PFSK-1 (cell line): ENCODE results near the gene TRHDE.

Source experiments
- FOXP2 ChIP-seq: optimal IDR thresholded peaks from 2 replicates; pipeline ENCODE3; 2011; ENCODE audit warnings: borderline replicate concordance, control low read depth, inconsistent platforms; ENCODE audit not compliant: insufficient read depth; ENCODE audit errors: extremely low read length, extremely low read depth
- POLR2AphosphoS5 ChIP-seq: IDR thresholded peaks from 2 replicates; pipeline ENCODE4 v1.6.1; 2012; ENCODE audit warnings: low read depth, mild to moderate bottlenecking, control low read depth, low read length, moderate library complexity
- REST ChIP-seq, 2 experiments: IDR thresholded peaks; 2 replicates each; pipeline versions ENCODE4 v1.6.1 to v1.8.0; 2011 to 2012; ENCODE audit warnings: low read depth in 2 of 2, low read length in 2 of 2, control low read depth in 1 of 2, inconsistent platforms in 1 of 2, mild to moderate bottlenecking in 1 of 2, moderate library complexity in 1 of 2; ENCODE audit not compliant: insufficient read depth in 1 of 2
- SIN3A ChIP-seq: IDR thresholded peaks from 2 replicates; pipeline ENCODE4 v1.6.1; 2012; ENCODE audit warnings: mild to moderate bottlenecking, low read length, moderate library complexity, borderline replicate concordance; ENCODE audit not compliant: insufficient read depth
- TAF1 ChIP-seq: IDR thresholded peaks from 2 replicates; pipeline ENCODE4 v1.6.1; 2012; ENCODE audit warnings: low read length, control low read depth, borderline replicate concordance; ENCODE audit not compliant: insufficient read depth

Gene TRHDE

DNA sequence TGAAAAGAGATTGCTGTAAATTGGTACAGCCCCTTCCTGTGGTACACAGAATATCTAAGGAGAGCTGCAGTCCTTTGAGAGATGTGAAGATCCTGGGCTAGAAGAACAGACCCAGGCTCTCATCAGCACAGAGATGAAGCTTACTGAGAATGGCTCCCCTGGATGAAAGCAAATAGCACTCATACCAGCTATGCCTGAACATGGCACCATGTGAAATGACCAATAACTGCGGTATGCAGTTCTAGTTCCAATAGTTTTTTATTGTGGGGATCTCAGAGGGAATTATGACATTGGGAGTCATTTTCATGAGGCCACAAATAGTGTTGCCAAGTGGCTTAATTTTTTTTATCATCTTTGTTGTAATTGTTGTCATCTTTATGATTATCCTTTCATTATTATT lies 15.4 kb upstream of the TRHDE start:
- TF ChIP-seq TAF1, result no peak

- TF ChIP-seq SIN3A (no peak), POLR2AphosphoS5 (no peak), TAF1 (no peak), FOXP2 (no peak), REST (IDR thresholded peaks at IDR 0.05; ENCODE audit: insufficient read depth in 1 of 2, low read depth in 2 of 2, low read length in 2 of 2) (no peak)
Observed at GRCh38 chr12:72261885-72262284, 10.3 kb upstream of the TRHDE start.

DNA sequence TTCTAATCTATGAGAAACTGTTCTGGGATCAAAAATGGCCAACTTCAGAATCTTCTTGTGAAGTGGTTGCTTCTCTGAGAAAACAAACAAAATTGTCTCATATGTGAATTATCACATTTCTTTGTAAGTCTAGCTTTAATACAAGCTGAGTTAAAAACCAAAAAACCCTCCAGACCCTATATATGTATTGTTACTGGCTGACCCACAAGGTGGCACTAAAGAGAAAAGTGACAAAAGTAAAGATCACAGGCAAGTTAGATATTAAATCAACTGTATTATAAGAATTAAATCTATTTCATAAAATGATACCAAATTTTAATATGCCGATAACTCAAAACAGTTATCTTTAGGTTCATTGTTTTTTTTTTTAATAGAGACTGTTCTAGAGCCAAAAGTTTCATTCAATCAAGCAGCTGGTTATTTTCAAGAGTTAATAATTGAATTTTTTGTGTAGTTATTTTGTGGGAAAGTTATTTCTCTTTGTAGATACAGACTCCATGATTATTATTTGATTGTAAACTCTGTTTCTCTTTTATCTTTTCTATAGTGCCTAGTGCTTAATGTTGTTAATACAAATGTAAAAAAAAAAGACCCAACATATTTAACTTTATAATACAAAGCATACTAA lies 7.5 kb upstream of the TRHDE start:
- TF ChIP-seq REST (IDR thresholded peaks at IDR 0.05; ENCODE audit: insufficient read depth in 1 of 2, low read depth in 2 of 2, low read length in 2 of 2), result no peak
- TF ChIP-seq TAF1, result no peak
- no peak for TF ChIP-seq SIN3A

DNA sequence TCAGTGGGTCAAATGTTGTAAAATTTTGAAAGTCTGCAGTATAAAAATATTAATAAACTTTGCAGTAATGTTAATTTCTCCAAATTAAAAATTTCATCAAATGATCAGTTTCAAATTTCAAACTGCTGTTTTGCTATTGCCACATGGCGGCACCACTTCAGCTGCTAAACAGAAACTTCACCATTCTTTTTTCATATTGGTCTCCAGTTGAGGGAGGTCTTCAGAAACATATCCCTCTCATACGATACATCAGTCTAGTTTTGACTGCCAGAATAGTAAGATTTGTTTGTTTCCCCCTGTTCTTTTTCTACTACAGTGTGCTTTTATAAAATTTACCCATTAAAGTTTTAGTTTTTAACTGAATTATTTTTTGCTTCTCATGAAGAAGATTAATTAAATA lies 4.2 kb upstream of the TRHDE start:
- TF ChIP-seq POLR2AphosphoS5 (no peak), TAF1 (no peak), REST (IDR thresholded peaks at IDR 0.05; ENCODE audit: insufficient read depth in 1 of 2, low read depth in 2 of 2, low read length in 2 of 2) (no peak)

GRCh38 chr12:72268386-72268785 lies 3.8 kb upstream of the TRHDE start:
- TF ChIP-seq POLR2AphosphoS5 (no peak), FOXP2 (no peak), TAF1 (no peak), REST (IDR thresholded peaks at IDR 0.05; ENCODE audit: insufficient read depth in 1 of 2, low read depth in 2 of 2, low read length in 2 of 2) (no peak), SIN3A (no peak)

- TF ChIP-seq SIN3A (no peak), REST (IDR thresholded peaks at IDR 0.05; ENCODE audit: insufficient read depth in 1 of 2, low read depth in 2 of 2, low read length in 2 of 2) (no peak), TAF1 (no peak), FOXP2 (no peak), POLR2AphosphoS5 (no peak)
Observed at GRCh38 chr12:72269491-72269890, 2.7 kb upstream of the TRHDE start.
